HG03558 (cell line): ENCODE measurements around the gene FOXP1.

Source experiments
- ATAC-seq: cut with Tn5 transposase; IDR thresholded peaks from one replicate; pipeline ENCODE4 v1.9.1; 2021; ENCODE audit warnings: moderate number of reproducible peaks; ENCODE audit not compliant: unreplicated experiment; ENCODE audit errors: extremely low read depth

Gene FOXP1

DNA sequence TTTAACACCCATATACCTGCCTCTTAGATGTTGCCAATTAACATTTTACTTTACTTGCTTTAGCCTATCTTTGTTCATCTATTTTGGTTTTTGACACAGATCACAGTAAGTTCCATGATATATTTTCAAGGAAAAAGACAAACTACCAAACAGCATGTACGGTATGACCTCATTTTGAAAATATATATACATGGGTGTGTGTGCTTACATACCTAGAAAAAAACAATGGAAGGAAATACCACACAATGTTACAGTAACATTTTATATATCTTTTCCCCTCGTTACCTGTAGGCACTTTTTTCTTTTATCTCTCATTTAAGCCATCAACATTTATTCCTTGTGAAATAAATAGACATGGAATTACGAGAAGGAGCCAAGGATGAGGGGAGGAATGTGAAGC lies 170.0 kb downstream of the FOXP1 start:
- ATAC-seq = no peak

DNA sequence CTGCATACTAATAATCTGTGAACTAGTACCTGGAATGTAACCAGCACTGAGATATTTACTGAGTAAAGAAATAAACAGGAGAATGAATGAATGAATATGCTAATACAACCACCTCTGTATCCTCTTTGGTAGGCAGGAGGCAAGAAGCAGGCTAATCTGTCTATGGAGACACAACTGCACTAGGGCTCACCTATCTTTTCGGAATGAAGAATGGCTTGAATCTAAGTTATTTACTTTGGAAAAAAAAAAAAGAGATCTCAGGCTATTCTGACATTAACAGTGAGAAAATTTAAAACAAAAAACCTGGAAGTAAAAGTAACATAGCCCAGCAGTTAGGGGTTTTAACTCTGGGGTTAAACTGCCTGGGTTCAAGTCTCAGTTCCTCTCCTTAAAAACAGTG lies 174.2 kb downstream of the FOXP1 start:
- no peak for ATAC-seq

- ATAC-seq = no peak
Measured at GRCh38 chr3:71408903-71409302, 174.6 kb downstream of the FOXP1 start.

- ATAC-seq = no peak
Measured at GRCh38 chr3:71407823-71408222, 175.7 kb downstream of the FOXP1 start.

GRCh38 chr3:71406972-71407810 lies 176.3 kb downstream of the FOXP1 start:
- no peak for ATAC-seq

- no peak for ATAC-seq
Measured at GRCh38 chr3:71402911-71403310, 180.6 kb downstream of the FOXP1 start.

- no peak for ATAC-seq
Measured at GRCh38 chr3:71402280-71402679, 181.2 kb downstream of the FOXP1 start.

- no peak for ATAC-seq
Measured at GRCh38 chr3:71401695-71402231, 181.8 kb downstream of the FOXP1 start.

DNA sequence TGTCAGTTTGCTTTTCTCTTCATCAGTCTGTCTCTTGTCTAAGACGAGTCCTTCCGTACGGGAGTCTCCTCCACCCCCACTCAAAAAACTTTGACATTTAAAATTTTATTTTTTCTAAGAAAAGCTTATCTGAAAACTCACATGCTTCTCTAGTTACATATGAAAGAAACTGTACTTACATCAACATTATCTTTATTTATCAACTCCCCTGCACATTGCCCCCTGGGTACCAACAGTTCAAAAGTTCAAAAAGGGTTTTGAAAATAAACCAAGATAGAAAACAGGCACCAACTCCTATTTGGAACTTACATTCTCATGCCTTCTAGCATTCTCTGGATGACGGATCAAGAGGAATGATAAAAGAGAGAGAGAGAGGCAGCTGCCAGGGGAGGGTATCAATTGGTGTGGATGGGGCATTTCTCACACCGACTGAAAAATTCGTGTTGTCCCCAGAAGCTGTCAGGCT lies 182.5 kb downstream of the FOXP1 start:
- ATAC-seq = no peak

DNA sequence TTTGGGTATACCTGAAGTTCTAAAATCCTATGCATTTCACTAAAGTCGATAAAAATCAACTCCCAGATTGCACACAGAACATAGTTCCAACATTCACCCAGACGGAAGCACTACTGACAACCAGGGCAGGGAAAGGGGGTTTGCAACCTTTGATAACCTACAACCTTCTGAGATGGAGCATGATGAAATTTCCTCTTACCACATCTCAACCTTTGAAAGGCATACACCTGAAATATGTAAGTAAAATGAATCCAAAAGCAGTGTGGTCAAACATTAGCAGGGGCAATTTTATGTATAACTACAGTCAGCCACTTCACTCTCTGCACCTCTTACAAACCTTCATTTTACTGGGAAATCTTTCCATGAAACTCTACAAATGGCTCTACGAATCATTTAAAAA lies 184.1 kb downstream of the FOXP1 start:
- no peak for ATAC-seq

GRCh38 chr3:71398157-71398836 lies 185.2 kb downstream of the FOXP1 start:
- ATAC-seq = no peak

DNA sequence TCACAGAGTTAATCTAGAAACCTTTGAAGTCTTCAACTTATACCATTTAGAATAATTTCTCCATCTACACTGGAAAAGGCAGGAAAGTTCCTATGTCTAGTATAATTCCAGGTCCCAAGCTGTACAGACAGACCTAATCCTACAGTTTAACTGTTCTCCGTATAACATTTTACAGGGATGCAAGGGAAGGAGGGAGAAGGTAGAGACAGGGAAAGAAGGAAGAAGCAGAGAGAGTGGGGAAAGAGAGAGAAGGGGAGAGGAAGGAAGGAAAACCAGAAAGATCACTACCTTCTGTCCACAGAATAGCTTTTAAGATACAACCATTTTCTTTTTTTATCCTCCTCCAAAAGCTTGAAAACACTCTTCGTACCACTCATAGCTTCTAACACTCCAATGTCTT lies 185.8 kb downstream of the FOXP1 start:
- no peak for ATAC-seq

GRCh38 chr3:71397046-71397445 lies 186.5 kb downstream of the FOXP1 start:
- no peak for ATAC-seq

DNA sequence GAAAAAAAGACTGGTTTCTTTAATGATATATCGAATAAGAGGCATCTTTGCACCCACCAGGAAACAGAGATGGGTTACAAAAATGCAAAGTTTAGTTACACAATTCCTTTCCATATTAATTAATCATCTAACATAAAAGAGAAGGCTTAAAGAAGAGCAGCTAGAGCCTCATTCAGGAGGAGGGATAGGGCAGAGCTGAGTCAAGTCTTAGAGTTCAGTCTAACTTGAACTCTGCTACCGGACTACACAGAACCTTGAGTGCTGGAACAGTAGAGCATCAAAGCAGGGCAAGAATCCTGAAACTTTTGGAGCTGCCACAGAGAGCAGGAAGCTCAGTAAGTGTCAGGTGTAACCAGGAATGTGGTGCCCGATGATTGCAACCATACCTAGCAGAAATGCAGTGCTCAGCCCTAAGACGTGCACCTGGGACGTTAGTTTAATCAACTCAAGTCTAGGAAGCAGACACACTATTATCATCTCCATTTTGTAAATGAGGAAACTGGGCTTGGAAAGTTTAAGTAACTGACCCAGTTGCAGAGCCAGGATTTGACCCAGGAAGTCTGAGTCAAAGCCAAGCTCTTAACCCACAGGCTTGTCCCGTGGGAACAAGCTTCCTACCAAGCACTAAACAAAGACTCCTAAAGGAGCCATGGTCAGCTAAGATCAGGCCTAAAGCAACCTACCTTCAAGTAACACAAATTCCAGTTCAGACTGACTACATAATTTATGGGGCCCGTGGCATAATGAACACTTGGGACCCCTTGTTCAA lies 187.4 kb downstream of the FOXP1 start:
- ATAC-seq = no peak

- no peak for ATAC-seq
Measured at GRCh38 chr3:71395470-71395869, 188.1 kb downstream of the FOXP1 start.

DNA sequence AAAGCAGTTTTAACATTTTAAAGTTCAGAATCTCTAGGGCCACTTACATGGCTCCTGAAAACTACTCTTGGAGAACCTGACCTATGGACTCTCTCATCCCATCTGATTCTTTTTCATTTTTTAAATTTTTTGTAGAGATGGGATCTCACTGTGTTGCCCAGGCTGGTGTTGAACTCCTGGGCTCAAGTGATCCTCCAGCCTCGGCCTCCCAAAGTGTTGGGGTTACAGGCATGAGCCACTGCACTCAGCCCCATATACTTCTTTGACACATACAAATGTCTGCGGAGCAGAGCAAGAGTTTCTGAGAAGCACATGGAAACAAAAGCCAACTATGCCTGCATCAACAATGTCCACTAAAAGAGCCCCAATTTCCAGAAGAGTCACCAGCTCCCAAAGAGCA lies 189.8 kb downstream of the FOXP1 start:
- no peak for ATAC-seq

DNA sequence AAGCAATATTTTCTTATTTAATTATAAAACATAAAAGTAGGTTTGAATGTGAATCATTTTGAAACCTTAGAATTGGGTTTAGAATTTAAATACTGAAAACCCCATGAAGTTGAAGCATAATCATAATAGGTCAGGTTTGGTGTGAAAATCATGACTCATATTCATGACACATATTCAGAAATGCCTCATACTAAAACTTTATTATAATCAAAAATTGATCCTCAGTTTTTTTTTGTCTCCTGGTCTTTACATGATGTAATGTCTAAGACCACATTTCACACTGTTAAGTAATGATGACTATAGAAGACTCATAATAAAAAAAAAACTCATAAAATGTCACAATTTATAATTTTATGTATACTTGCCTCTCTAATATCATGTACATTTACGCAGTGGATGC lies 190.4 kb downstream of the FOXP1 start:
- ATAC-seq = peak; percentile 40

DNA sequence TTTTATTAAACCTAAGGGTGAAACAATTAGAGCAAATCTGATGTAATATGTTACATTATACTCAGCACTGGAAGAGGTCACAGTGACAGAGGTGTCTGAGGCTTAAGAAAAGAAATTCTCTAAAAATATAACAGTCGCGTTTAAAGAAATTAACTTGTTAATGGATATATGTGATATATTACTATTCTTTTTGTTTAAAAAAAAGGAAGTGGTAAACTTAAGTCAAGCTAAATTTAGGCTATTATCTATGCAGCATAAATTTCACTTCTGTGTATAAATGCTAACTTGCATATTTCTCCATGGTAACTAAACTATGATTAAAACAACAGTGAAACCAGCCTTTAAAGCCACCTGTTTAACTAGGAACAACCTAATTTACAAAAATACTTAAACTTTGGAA lies 191.3 kb downstream of the FOXP1 start:
- peak; percentile 80 for ATAC-seq

- no peak for ATAC-seq
Measured at GRCh38 chr3:71391361-71391760, 192.2 kb downstream of the FOXP1 start.

DNA sequence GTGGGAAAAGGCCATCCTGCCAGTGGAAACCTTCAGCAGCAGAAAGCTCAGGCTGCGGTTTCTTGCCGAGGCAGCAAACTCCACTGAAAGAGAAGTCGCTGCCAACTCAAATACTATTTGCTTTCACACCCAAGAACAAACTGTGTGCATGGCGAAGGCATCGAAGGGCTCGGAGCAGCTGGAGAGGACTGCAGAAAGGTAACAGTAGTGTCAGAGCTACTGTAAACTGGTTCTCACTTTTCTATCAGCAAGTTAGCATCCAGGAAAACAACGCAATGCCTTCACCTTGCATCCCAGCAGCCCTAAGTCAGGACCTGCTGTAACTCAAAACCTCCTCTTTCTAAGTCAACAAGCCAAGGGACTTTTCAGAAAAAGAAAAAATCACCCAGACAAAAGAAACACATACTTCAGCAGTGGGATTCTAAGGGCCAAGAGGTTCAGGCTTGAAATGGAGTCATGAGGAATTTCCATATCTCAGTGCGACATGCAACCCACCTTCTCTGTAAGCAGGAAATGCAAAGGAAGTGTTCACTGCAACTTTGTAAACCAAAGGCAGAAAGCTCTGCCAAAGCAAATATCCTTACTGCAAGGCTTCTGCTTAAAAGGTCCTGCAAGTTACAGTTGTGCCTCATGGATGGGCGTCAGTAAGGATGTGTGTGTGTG lies 193.5 kb downstream of the FOXP1 start:
- no peak for ATAC-seq
